ENCODE data around the gene MYO15A. TPM values are rescaled to one million over a fixed set of nuclear protein-coding genes. Genes with fewer than 3 reads are reported as not detected.

Gene MYO15A
- total and polyA plus RNA-seq, 2 of the 4 experiments (the other 2 are of a cell fraction), result 0.18 to 1.1 TPM

DNA sequence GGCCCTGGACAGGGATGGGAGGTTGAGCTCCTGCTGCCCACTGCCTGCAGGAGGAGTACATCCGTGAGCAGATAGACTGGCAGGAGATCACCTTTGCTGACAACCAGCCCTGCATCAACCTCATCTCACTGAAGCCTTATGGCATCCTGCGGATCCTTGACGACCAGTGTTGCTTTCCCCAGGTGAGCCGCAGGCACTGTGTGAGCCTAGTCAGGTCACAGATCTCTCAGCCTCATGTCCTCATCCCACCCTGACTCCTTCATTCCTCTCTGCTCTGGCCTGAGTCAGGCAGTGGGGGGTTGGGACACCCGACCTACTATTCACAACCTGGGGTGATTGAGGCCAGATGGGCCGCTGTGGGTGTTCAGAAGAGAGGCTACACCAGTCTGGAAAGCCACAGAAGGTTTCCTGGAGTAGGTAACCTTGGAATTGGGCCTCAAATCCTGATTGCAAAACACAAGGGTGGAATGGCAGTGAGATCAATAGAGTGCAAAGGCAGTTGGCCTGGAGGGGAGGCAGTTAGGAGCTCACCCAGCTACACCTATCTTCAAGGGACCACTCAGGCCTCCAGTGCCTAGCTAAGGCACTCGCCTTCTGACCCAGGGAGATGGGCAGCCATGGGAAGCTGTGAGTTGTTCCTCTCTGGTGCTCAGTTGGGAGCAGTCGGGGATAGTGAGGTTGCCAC, 29.7 kb downstream of the MYO15A start:
- H3K14ac ChIP-seq (replicated peaks; ENCODE audit: low read depth, low read length), result no peak overlapping the region
- peaks cover 3% of the 10 kb centered on the region; the same call in 1 of the 2 replicates for H3K27me3 ChIP-seq (ENCODE audit: control insufficient read depth, insufficient read depth, low read length)
- H3K27ac ChIP-seq (ENCODE audit: insufficient read depth, low read length), result no peak overlapping the region
- H4K5ac ChIP-seq (ENCODE audit: low read depth, low read length), result no peak overlapping the region
- intact Hi-C loops (cut with micrococcal nuclease) (no loop called here), in situ Hi-C loops (cut with MboI; ENCODE audit: low sequenced_read_pairs) (no loop called here), dilution Hi-C loops (cut with HindIII; ENCODE audit: low sequenced_read_pairs, unreplicated experiment) (no loop called here)
- H4K8ac ChIP-seq (ENCODE audit: low read depth in 2 of 2, low read length in 2 of 2), result no peak overlapping the region
- H3K79me1 ChIP-seq (ENCODE audit: low read depth in 1 of 2, low read length in 2 of 2), result no peaks in the 10 kb centered on the region
- H4K91ac ChIP-seq (ENCODE audit: insufficient read depth, low read depth, low read length), result no peak overlapping the region
- CTCF ChIA-PET, result no interaction called here
- H2BK15ac ChIP-seq (ENCODE audit: low read depth, low read length), result no peak overlapping the region
- no peaks in the 10 kb centered on the region for H3K9me1 ChIP-seq (ENCODE audit: insufficient read depth, low read length)
- H2AK9ac ChIP-seq (replicated peaks; ENCODE audit: low read depth, low read length, poor library complexity), result no peak overlapping the region
- H3K56ac ChIP-seq (ENCODE audit: extremely low read depth, insufficient read depth, low read length), result no peak overlapping the region
- ATAC-seq (ENCODE audit: low read depth), result no peak
- no peak overlapping the region for H2BK120ac ChIP-seq (ENCODE audit: low read depth, low read length)
- no peak overlapping the region for H3K4me3 ChIP-seq (ENCODE audit: insufficient read depth, low read depth, low read length)
- H2AK5ac ChIP-seq (ENCODE audit: low read depth, low read length), result no peak overlapping the region
- H3K23ac ChIP-seq (ENCODE audit: low read depth, low read length), result no peak overlapping the region
- no peak overlapping the region for H2AFZ ChIP-seq (replicated peaks; ENCODE audit: low read length, poor library complexity)
- H4K20me1 ChIP-seq (ENCODE audit: insufficient read depth, low read length), result peaks cover 2% of the 10 kb centered on the region; the same call in 1 of the 2 replicates
- H3K4ac ChIP-seq (ENCODE audit: low read depth, low read length), result no peak overlapping the region
- H3K4me1 ChIP-seq (ENCODE audit: control insufficient read depth, insufficient read depth, low read length), result no peaks in the 10 kb centered on the region
- no peak overlapping the region for H3K9ac ChIP-seq (ENCODE audit: low read depth, low read length)
- no peaks in the 10 kb centered on the region for H3K36me3 ChIP-seq (ENCODE audit: control insufficient read depth, insufficient read depth, low read length)
- no peaks in the 10 kb centered on the region for H3K9me3 ChIP-seq (ENCODE audit: control insufficient read depth, insufficient read depth, low read length)
- no peak overlapping the region for H2BK5ac ChIP-seq (ENCODE audit: low read depth, low read length, poor library complexity, severe bottlenecking)
- no TSS peak for BruUV-seq (replicated peaks)
- DNase-seq, result no peak
- TF ChIP-seq FOS (IDR thresholded peaks at IDR 0.05; ENCODE audit: low read depth, low read length) (no peak), POLR2A (IDR thresholded peaks at IDR 0.05; ENCODE audit: low read depth, low read length) (no peak), RFX5 (IDR thresholded peaks at IDR 0.05; ENCODE audit: low read depth, low read length) (no peak), CHD1 (IDR thresholded peaks at IDR 0.05; ENCODE audit: low read depth, low read length) (no peak), MAZ (IDR thresholded peaks at IDR 0.05; ENCODE audit: borderline replicate concordance, low read depth, low read length) (no peak), MAFK (IDR thresholded peaks at IDR 0.05; ENCODE audit: low read depth, low read length) (no peak), CEBPB (IDR thresholded peaks at IDR 0.05; ENCODE audit: low read depth, low read length) (no peak), MXI1 (IDR thresholded peaks at IDR 0.05; ENCODE audit: borderline replicate concordance, low read depth, low read length) (no peak), RCOR1 (IDR thresholded peaks at IDR 0.05; ENCODE audit: insufficient replicate concordance, low read length) (no peak)
- TF ChIP-seq, protein P1, sequence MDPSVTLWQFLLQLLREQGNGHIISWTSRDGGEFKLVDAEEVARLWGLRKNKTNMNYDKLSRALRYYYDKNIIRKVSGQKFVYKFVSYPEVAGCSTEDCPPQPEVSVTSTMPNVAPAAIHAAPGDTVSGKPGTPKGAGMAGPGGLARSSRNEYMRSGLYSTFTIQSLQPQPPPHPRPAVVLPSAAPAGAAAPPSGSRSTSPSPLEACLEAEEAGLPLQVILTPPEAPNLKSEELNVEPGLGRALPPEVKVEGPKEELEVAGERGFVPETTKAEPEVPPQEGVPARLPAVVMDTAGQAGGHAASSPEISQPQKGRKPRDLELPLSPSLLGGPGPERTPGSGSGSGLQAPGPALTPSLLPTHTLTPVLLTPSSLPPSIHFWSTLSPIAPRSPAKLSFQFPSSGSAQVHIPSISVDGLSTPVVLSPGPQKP (IDR thresholded peaks at IDR 0.05; ENCODE audit: borderline replicate concordance, low read depth, low read length), result no peak
- TF ChIP-seq, protein P2, sequence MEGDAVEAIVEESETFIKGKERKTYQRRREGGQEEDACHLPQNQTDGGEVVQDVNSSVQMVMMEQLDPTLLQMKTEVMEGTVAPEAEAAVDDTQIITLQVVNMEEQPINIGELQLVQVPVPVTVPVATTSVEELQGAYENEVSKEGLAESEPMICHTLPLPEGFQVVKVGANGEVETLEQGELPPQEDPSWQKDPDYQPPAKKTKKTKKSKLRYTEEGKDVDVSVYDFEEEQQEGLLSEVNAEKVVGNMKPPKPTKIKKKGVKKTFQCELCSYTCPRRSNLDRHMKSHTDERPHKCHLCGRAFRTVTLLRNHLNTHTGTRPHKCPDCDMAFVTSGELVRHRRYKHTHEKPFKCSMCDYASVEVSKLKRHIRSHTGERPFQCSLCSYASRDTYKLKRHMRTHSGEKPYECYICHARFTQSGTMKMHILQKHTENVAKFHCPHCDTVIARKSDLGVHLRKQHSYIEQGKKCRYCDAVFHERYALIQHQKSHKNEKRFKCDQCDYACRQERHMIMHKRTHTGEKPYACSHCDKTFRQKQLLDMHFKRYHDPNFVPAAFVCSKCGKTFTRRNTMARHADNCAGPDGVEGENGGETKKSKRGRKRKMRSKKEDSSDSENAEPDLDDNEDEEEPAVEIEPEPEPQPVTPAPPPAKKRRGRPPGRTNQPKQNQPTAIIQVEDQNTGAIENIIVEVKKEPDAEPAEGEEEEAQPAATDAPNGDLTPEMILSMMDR (conservative IDR thresholded peaks at IDR 0.05; ENCODE audit: low read depth, low read length), result no peak
- TF ChIP-seq, protein P3, sequence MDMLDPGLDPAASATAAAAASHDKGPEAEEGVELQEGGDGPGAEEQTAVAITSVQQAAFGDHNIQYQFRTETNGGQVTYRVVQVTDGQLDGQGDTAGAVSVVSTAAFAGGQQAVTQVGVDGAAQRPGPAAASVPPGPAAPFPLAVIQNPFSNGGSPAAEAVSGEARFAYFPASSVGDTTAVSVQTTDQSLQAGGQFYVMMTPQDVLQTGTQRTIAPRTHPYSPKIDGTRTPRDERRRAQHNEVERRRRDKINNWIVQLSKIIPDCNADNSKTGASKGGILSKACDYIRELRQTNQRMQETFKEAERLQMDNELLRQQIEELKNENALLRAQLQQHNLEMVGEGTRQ (IDR thresholded peaks at IDR 0.05; ENCODE audit: low read depth, low read length), result no peak
- WGBS, 2 experiments (ENCODE audit: extremely low coverage in 2 of 2, insufficient read length in 1 of 2), result no CpG with 5 or more reads among the region's 8 CpGs
- no peak overlapping the region for H3K4me2 ChIP-seq (ENCODE audit: low read depth, low read length)
- POLR2A ChIA-PET (ENCODE audit: unreplicated experiment), result no interaction called here
- H3K18ac ChIP-seq (ENCODE audit: low read depth, low read length), result no peak overlapping the region
- no peak overlapping the region for H2BK20ac ChIP-seq (ENCODE audit: low read depth, low read length)
